Type B pancreatic cell (in vitro differentiated cells): ENCODE measurements around the gene PIGM. TPM values are rescaled to one million over a fixed set of nuclear protein-coding genes. Genes with fewer than 3 reads are reported as not detected.

Source experiments
- DNase-seq: peaks from one replicate; pipeline ENCODE4 v3.0.0; 2021; ENCODE audit warnings: mixed read lengths; ENCODE audit not compliant: unreplicated experiment; ENCODE audit errors: extremely low spot score
- H3K27ac Mint-ChIP-seq: 2 replicates; pipeline ENCODE4 v1.8.0; 2021; ENCODE audit warnings: mild to moderate bottlenecking, mixed read lengths
- H3K27me3 Mint-ChIP-seq: 2 replicates; pipeline ENCODE4 v1.8.0; 2021; ENCODE audit warnings: mixed read lengths
- H3K36me3 Mint-ChIP-seq: 2 replicates; pipeline ENCODE4 v1.8.0; 2021; ENCODE audit warnings: mixed read lengths
- H3K4me1 Mint-ChIP-seq: one replicate; pipeline ENCODE4 v1.8.0; 2021; ENCODE audit warnings: mixed read lengths; ENCODE audit not compliant: unreplicated experiment
- H3K4me3 Mint-ChIP-seq: 2 replicates; pipeline ENCODE4 v1.8.0; 2021; ENCODE audit warnings: mild to moderate bottlenecking, mixed read lengths
- H3K9me3 Mint-ChIP-seq: 2 replicates; pipeline ENCODE4 v1.8.0; 2021; ENCODE audit warnings: mixed read lengths
- total RNA-seq: library from RNA; stranded (reverse); gene quantifications from 2 replicates; pipeline ENCODE4 v1.2.1, GENCODE V29; 2021; ENCODE audit warnings: low replicate concordance
- TF ChIP-seq, protein P1 (sequence below): fragments of 200-600 bp; sonication (generic); conservative IDR thresholded peaks from 2 replicates; pipeline ENCODE4 v1.5.0; 2021; ENCODE audit warnings: antibody characterized with exemption, mild to moderate bottlenecking

The PIGM gene
- total RNA-seq, 1 donor from 2014 or later: 12.0 TPM

DNA sequence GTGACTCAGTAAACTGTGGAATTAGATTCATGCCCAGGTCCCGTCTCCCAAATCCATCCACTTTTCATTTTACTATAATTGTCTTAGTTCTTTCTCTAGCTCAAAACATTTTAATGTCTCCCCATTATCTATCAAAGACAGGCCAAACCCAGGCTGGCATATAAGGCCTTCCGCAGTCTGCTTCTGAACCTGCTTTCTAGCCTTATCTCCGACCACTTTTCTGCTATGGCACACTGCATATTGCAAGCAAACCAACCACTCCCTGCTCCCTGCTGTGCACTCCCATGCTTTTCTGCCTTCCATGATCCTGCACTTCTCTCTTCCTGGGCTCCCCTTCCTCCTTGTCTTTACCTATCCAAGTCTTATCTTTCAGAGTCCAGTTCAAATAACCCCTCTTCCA, 17.3 kb upstream of the PIGM start:
- H3K4me3 Mint-ChIP-seq: no peak overlapping the region
- peaks cover 76% of the 10 kb centered on the region for H3K27me3 Mint-ChIP-seq
- no peaks in the 10 kb centered on the region for H3K36me3 Mint-ChIP-seq
- TF ChIP-seq, protein P1, sequence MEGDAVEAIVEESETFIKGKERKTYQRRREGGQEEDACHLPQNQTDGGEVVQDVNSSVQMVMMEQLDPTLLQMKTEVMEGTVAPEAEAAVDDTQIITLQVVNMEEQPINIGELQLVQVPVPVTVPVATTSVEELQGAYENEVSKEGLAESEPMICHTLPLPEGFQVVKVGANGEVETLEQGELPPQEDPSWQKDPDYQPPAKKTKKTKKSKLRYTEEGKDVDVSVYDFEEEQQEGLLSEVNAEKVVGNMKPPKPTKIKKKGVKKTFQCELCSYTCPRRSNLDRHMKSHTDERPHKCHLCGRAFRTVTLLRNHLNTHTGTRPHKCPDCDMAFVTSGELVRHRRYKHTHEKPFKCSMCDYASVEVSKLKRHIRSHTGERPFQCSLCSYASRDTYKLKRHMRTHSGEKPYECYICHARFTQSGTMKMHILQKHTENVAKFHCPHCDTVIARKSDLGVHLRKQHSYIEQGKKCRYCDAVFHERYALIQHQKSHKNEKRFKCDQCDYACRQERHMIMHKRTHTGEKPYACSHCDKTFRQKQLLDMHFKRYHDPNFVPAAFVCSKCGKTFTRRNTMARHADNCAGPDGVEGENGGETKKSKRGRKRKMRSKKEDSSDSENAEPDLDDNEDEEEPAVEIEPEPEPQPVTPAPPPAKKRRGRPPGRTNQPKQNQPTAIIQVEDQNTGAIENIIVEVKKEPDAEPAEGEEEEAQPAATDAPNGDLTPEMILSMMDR: no peak
- peaks cover 11% of the 10 kb centered on the region for H3K4me1 Mint-ChIP-seq
- H3K9me3 Mint-ChIP-seq: no peaks in the 10 kb centered on the region
- no peak overlapping the region for H3K27ac Mint-ChIP-seq
- no peak for DNase-seq

DNA sequence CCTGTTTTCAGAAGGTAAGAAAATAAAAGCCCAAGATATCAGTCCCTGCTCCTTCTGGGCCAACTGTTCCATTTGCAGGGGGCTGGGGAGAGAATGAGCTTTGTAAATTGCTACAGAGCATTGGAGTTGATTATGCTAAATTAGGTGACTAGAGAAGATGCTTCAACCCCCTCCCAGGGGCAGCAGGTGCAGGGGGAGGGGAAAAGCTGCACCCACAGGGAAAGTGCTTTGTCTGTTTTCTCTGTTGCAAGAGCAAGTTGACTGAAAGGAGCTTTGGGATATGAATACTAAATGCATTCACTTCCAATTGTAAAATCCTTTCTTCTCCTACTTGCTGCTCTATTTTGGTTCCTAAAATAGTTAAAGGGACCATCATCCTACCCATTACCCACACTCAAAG, 16.5 kb upstream of the PIGM start:
- no peak overlapping the region for H3K4me3 Mint-ChIP-seq
- TF ChIP-seq, protein P1: no peak
- no peak for DNase-seq
- no peak overlapping the region for H3K27ac Mint-ChIP-seq
- H3K9me3 Mint-ChIP-seq: no peaks in the 10 kb centered on the region
- H3K36me3 Mint-ChIP-seq: no peaks in the 10 kb centered on the region
- peaks cover 11% of the 10 kb centered on the region for H3K4me1 Mint-ChIP-seq
- peaks cover 71% of the 10 kb centered on the region for H3K27me3 Mint-ChIP-seq

- Mint-ChIP-seq H3K27ac (peak overlapping the region; percentile 32), H3K4me1 (peaks cover 11% of the 10 kb centered on the region), H3K9me3 (no peaks in the 10 kb centered on the region), H3K4me3 (peak overlapping the region; percentile 46), H3K36me3 (no peaks in the 10 kb centered on the region), H3K27me3 (peaks cover 63% of the 10 kb centered on the region)
- TF ChIP-seq, protein P1: no peak
- no peak for DNase-seq
Measured at GRCh38 chr1:160047111-160047991, 15.6 kb upstream of the PIGM start.

GRCh38 chr1:160046494-160047110, 14.8 kb upstream of the PIGM start:
- H3K4me3 Mint-ChIP-seq: peak overlapping the region; percentile 46
- TF ChIP-seq, protein P1: peak; percentile 78
- no peaks in the 10 kb centered on the region for H3K9me3 Mint-ChIP-seq
- H3K27me3 Mint-ChIP-seq: peaks cover 55% of the 10 kb centered on the region
- DNase-seq: no peak
- peak overlapping the region; percentile 32 for H3K27ac Mint-ChIP-seq
- H3K36me3 Mint-ChIP-seq: no peaks in the 10 kb centered on the region
- peaks cover 11% of the 10 kb centered on the region for H3K4me1 Mint-ChIP-seq

- Mint-ChIP-seq H3K36me3 (no peaks in the 10 kb centered on the region), H3K27ac (no peak overlapping the region), H3K9me3 (no peaks in the 10 kb centered on the region), H3K4me1 (peaks cover 11% of the 10 kb centered on the region), H3K27me3 (peaks cover 52% of the 10 kb centered on the region), H3K4me3 (no peak overlapping the region)
- TF ChIP-seq, protein P1: no peak
- no peak for DNase-seq
Measured at GRCh38 chr1:160045653-160046052, 13.9 kb upstream of the PIGM start.
